ENCODE results near the gene GABPA. TPM values are rescaled to one million over a fixed set of nuclear protein-coding genes. Genes with fewer than 3 reads are reported as not detected.

The GABPA gene
- polyA plus RNA-seq, 5 donors = 31.6 to 55.8 (median 45.4) TPM

DNA sequence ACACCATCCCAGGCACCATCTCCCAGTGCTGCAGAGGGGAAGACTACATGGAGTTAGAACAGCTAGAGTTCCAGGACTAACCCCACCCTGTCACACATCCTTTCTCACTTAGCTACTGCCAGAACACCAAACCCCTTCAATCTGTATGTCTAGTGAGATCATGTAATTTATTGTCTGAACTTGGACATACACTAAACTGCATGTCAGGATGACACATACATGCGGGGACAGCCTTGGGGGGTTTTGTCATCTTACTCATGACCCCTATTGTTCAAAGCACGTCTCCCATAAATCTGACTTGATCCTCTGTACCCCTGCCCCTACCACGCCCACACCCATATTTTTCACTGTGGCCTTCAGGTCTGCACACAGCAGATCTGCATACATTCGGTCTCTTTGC is 71.3 kb downstream of the GABPA start:
- no peak for DNase-seq

DNA sequence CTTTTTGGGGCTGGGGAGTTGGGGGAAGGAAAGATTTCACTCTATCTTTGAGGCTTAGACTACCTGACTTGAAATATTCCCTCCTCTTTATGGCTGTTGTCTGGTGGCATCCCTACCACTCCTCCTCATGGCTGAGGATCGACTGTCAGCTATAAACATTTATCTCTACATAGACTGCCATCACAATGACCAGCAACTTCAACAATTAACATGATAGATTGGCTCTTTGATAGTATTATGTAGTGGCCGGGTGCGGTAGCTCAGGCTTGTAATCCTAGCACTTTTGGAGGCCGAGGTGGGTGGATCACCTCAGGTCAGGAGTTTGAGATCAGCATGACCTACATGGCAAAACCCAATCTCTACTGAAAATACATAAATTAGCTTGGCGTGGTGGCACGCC is 72.4 kb downstream of the GABPA start:
- no peak for DNase-seq

DNA sequence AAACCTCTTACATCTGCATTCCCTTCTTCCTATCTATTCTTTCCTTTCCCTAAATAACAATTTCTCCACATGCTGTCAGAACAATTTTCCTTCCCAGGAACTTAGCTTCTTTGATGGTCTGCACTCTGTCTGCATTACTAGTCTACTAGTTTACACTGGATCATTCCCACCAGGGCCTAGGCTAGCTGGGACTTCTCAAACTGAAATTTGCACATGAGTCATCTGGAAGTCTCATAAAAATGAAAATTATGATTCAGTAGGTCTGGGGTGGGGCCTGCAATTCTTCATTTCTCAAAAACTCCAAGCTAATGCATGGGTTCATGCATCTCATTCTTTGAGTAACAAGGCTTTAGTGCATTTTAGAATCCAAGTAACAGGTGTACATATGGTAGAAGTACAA is 74.2 kb downstream of the GABPA start:
- DNase-seq = no peak

DNA sequence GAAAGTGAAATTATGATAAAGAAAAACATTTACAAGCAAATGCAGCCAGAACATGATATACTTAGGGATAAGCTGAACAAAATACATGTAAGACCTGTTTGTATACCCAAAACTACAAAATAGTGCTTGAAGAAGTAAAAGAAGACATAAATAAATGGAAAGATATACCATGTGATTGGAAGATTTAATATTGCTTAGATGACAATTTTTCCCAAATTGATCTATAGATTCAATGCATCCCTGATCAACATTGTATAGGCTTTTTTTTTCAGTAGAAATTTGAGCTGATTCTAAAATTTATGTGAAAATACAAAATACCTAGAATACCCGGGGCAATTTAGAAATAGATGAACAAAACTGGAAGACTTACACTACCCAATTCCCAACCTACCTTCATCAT is 76.4 kb downstream of the GABPA start:
- DNase-seq = no peak

DNA sequence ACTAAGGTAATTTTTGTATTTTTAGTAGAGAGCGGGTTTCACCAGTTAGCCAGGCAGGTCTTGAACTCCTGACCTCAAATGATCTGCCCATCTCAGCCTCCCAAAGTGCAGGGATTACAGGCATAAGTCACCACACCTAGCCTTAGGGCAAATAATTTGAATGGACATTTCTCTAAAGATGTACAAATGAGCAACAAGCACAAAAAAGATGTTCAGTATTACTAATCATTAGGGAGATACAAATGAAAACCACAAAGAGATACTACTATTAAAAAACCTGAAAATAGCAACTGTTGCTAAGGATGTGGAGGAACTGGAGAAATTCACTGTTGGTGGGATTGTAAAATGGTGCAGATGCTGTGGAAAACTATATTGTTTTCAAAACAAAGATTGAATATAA is 79.1 kb downstream of the GABPA start:
- no peak for DNase-seq

DNA sequence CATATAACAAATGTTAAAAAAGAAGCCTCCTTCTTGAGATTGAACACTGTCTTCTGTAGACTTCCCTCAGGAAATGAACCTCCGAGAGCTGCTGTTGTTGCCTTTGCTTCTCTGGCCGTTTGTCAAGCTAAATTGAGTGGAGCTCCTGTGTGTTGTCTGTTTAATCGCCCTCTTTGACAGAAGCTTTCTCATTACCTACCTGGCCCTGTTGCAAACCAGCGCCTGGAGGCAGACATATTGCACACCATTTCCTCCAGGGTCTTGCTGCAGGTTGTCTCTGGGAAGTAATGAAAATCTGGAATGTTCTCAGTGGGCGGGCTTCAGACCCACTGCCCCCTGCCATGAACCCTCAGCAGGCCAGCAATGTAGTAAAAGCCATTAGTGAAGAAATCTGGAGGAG is 83.3 kb downstream of the GABPA start:
- no peak for DNase-seq

DNA sequence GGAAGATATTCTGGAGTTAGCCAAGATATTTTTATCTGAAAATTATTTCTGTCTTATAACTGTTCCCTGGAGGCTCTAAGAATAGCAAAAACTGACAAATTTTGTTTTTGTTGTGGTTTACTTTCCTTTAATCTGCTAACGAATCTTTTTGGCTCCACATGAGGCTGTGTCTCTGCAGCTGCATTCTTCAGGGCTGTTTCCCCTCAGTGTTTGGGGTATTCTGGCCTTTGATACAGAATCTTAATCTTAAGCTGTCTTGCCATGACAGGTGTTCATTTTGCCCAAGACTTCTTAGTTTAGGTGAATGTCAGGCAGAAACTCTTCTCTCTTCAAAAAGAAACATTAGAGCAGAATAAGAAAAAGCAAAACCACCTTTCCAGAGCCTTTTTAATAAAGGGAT is 83.8 kb downstream of the GABPA start:
- DNase-seq = no peak

Other genes with a start within 250 kb of the GABPA start
- gene MRPL39, start 127.5 kb upstream of the GABPA start, polyA plus RNA-seq (ENCODE audit: insufficient read depth in 1 of 5, insufficient read length in 5 of 5, low replicate concordance in 1 of 5) = 10 to 100 TPM; 30.8 to 38.7 (median 36.0) TPM
- gene JAM2, start 95.7 kb upstream of the GABPA start, polyA plus RNA-seq (ENCODE audit: insufficient read depth in 1 of 5, insufficient read length in 5 of 5, low replicate concordance in 1 of 5) = 10 to 100 TPM; 30.5 to 42.8 (median 38.6) TPM
- 100 to 1,000 TPM; 148 to 169 (median 163) TPM for gene ATP5PF, start 68 bp upstream of the GABPA start, polyA plus RNA-seq (ENCODE audit: insufficient read depth in 1 of 5, insufficient read length in 5 of 5, low replicate concordance in 1 of 5)